ENCODE data around the gene NXN.
A peak's percentile ranks its signal among the peaks of the same experiment; 100 is the strongest.

Gene NXN

GRCh38 chr17:897970-898619 lies 81.5 kb downstream of the NXN start:
- no peaks in the 10 kb centered on the region for H3K27me3 ChIP-seq (ENCODE audit: control insufficient read depth, insufficient read depth, low read length)
- no peak overlapping the region for H3K9ac ChIP-seq (ENCODE audit: low read length)
- H3K4me3 ChIP-seq (ENCODE audit: low read length): no peak overlapping the region
- no peaks in the 10 kb centered on the region for H3K36me3 ChIP-seq (ENCODE audit: control insufficient read depth, insufficient read depth, low read length)
- peaks cover 22% of the 10 kb centered on the region for H3K4me1 ChIP-seq (ENCODE audit: control insufficient read depth, insufficient read depth, low read length)
- H3K27ac ChIP-seq (ENCODE audit: low read depth, low read length): no peak overlapping the region

DNA sequence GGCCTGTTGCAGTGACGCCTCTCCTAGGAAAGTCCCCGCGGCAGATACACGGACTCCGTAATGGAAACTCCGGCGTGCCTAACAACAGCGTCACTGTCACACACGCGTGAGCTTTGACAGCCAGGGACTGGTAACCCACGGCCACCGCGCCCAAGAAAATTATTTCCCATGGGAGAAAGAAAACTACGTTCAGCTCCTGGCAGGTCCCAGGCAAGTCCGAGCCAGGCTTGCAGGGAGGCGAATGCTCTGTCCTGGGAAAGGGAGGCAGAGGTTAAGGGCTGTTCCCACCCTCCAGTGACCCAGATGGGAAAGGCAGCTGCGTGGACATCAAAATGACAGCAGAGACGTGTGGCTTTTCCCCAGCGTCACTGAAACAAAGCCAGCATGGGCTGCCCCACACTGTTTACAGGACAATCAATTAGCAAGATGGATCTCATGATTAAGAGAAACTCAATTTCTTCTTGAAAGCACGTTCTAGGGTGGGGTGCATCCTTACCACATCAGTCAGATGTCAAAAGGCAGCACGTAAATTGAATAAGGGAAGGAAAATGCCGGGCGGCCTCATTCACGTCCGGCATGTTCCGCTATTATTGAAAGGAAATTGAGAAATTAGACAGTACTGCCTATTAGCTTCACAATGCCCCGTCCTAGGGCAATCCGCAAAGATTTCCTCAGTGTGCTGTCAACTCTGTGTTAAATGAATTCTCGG lies 82.5 kb downstream of the NXN start:
- Histone ChIP-seq H3K4me1 (ENCODE audit: control insufficient read depth, insufficient read depth, low read length) (peaks cover 22% of the 10 kb centered on the region), H3K36me3 (ENCODE audit: control insufficient read depth, insufficient read depth, low read length) (no peaks in the 10 kb centered on the region), H3K27ac (ENCODE audit: low read depth, low read length) (peak overlapping the region; percentile 81), H3K4me3 (ENCODE audit: low read length) (peak overlapping the region; percentile 32), H3K27me3 (ENCODE audit: control insufficient read depth, insufficient read depth, low read length) (no peaks in the 10 kb centered on the region), H3K9ac (ENCODE audit: low read length) (no peak overlapping the region)

DNA sequence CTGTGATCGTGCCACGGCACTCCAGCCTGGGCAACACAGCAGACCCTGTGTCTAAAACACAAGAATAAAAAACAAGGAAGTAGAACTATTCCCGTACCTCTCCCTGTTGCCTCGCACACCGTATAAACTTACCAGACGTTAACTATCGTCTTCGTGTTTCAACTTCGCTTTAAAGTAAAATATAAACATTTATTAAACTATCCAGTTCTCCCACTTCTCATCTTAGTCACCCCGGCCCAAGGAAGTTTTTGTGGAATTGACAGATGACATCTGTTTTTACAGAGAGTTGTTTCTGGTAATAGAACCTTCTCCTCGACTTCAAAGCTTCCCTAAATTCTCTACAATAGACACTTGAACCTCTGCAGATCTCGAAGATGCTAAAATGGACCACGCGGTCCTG lies 83.1 kb downstream of the NXN start:
- H3K4me1 ChIP-seq (ENCODE audit: control insufficient read depth, insufficient read depth, low read length): peaks cover 20% of the 10 kb centered on the region
- peak overlapping the region; percentile 32 for H3K4me3 ChIP-seq (ENCODE audit: low read length)
- no peak overlapping the region for H3K9ac ChIP-seq (ENCODE audit: low read length)
- no peaks in the 10 kb centered on the region for H3K36me3 ChIP-seq (ENCODE audit: control insufficient read depth, insufficient read depth, low read length)
- H3K27me3 ChIP-seq (ENCODE audit: control insufficient read depth, insufficient read depth, low read length): no peaks in the 10 kb centered on the region
- H3K27ac ChIP-seq (ENCODE audit: low read depth, low read length): peak overlapping the region; percentile 81

GRCh38 chr17:892958-893357 lies 86.6 kb downstream of the NXN start:
- H3K27me3 ChIP-seq (ENCODE audit: control insufficient read depth, insufficient read depth, low read length): no peaks in the 10 kb centered on the region
- peaks cover 19% of the 10 kb centered on the region for H3K4me1 ChIP-seq (ENCODE audit: control insufficient read depth, insufficient read depth, low read length)
- no peak overlapping the region for H3K9ac ChIP-seq (ENCODE audit: low read length)
- H3K4me3 ChIP-seq (ENCODE audit: low read length): no peak overlapping the region
- no peak overlapping the region for H3K27ac ChIP-seq (ENCODE audit: low read depth, low read length)
- no peaks in the 10 kb centered on the region for H3K36me3 ChIP-seq (ENCODE audit: control insufficient read depth, insufficient read depth, low read length)

GRCh38 chr17:888998-889441 lies 90.6 kb downstream of the NXN start:
- Histone ChIP-seq H3K36me3 (ENCODE audit: control insufficient read depth, insufficient read depth, low read length) (no peaks in the 10 kb centered on the region), H3K27ac (ENCODE audit: low read depth, low read length) (peak overlapping the region; percentile 51), H3K4me3 (ENCODE audit: low read length) (no peak overlapping the region), H3K27me3 (ENCODE audit: control insufficient read depth, insufficient read depth, low read length) (no peaks in the 10 kb centered on the region), H3K9ac (ENCODE audit: low read length) (no peak overlapping the region), H3K4me1 (ENCODE audit: control insufficient read depth, insufficient read depth, low read length) (peaks cover 23% of the 10 kb centered on the region)

DNA sequence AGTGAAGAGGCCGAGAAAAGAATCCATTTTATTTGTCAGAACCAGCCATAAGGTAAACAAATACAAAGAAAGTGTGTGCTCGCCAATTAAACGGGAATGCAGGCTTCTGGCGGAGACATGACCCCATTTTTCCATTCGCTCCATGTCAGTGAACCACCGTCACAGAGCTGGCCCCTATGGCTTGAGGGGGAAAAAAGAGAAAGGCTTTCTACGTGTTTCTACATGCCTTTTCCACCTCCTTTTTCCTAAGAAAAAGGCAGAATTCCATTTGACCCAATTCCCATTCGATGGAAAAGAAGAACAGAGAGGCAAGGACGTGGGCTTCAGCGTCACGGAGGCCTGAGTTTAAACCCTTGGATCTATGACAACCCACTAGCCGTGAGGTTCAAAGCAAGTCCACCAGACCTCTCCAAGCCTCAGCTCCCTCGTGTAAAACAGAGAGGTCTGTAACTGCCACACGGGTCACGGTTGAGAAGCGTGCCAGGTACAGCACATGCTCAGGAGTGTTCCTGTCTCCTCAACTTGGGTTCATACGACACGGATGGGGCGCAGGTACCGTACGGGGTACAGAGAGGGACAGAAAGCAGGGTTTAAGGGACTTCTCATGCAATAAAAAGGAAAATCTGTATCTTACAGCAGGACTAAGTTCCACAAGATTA lies 91.9 kb downstream of the NXN start:
- Histone ChIP-seq H3K9ac (ENCODE audit: low read length) (no peak overlapping the region), H3K36me3 (ENCODE audit: control insufficient read depth, insufficient read depth, low read length) (no peaks in the 10 kb centered on the region), H3K4me3 (ENCODE audit: low read length) (no peak overlapping the region), H3K27me3 (ENCODE audit: control insufficient read depth, insufficient read depth, low read length) (no peaks in the 10 kb centered on the region), H3K4me1 (ENCODE audit: control insufficient read depth, insufficient read depth, low read length) (peaks cover 32% of the 10 kb centered on the region), H3K27ac (ENCODE audit: low read depth, low read length) (peak overlapping the region; percentile 91)

GRCh38 chr17:885971-886571 lies 93.5 kb downstream of the NXN start:
- Histone ChIP-seq H3K9ac (ENCODE audit: low read length) (no peak overlapping the region), H3K27me3 (ENCODE audit: control insufficient read depth, insufficient read depth, low read length) (no peaks in the 10 kb centered on the region), H3K4me3 (ENCODE audit: low read length) (no peak overlapping the region), H3K27ac (ENCODE audit: low read depth, low read length) (peak overlapping the region; percentile 91), H3K36me3 (ENCODE audit: control insufficient read depth, insufficient read depth, low read length) (no peaks in the 10 kb centered on the region), H3K4me1 (ENCODE audit: control insufficient read depth, insufficient read depth, low read length) (peaks cover 33% of the 10 kb centered on the region)

DNA sequence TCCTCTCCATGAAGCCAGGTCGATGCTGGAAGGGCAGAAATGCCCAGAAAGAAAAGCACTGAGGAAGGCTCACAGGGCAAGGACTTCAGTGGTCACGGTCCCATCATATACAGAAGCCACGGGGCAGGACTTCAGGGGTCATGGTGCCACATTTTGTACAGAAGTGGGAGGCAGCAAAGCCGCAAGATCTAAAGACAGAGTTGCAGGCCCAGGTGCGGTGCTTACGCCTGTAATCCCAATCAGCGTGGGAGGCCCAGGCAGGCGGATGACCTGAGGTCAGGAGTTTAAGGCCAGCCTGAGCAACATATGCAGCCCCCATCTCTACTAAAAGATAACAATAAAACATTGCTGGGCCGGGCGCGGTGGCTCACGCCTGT lies 96.0 kb downstream of the NXN start:
- no peak overlapping the region for H3K4me3 ChIP-seq (ENCODE audit: low read length)
- peak overlapping the region; percentile 82 for H3K27ac ChIP-seq (ENCODE audit: low read depth, low read length)
- no peak overlapping the region for H3K9ac ChIP-seq (ENCODE audit: low read length)
- no peaks in the 10 kb centered on the region for H3K27me3 ChIP-seq (ENCODE audit: control insufficient read depth, insufficient read depth, low read length)
- peaks cover 41% of the 10 kb centered on the region for H3K4me1 ChIP-seq (ENCODE audit: control insufficient read depth, insufficient read depth, low read length)
- H3K36me3 ChIP-seq (ENCODE audit: control insufficient read depth, insufficient read depth, low read length): no peaks in the 10 kb centered on the region

DNA sequence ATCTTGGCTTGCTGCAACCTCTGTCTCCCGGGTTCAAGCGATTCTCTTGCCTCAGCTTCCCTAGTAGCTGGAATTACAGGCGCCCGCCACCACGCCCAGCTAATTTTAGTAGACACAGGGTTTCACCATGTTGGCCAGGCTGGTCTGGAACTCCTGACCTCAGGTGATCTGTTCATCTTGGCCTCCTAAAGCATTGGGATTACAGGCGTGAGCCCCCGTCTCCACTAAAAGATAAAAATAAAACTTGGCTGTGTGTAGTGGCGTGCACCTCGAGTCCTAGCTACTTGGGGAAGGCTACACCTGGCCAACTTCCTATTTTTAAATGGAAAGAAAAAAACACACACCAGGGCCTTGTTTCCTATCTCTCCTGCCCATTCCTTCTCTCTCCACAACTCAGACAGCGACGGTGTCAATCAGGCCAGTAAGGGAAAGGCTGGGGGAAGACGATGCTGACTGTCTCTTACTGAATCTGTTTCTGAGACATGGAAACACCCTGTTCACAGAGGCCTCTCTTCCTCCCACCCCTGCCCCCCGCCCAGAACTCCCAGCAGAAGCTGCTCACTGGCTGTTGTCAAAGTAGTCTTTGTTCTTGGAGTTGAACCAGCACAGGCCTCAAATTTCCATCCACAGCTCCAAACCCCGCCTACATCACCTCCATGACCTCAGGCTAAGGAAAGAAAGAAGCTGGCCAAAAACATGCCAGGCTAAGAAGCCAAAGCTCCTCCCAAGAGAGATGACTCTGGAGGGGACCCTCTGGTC lies 96.6 kb downstream of the NXN start:
- Histone ChIP-seq H3K36me3 (ENCODE audit: control insufficient read depth, insufficient read depth, low read length) (no peaks in the 10 kb centered on the region), H3K4me3 (ENCODE audit: low read length) (peak overlapping the region; percentile 36), H3K27ac (ENCODE audit: low read depth, low read length) (peak overlapping the region; percentile 82), H3K27me3 (ENCODE audit: control insufficient read depth, insufficient read depth, low read length) (no peaks in the 10 kb centered on the region), H3K4me1 (ENCODE audit: control insufficient read depth, insufficient read depth, low read length) (peaks cover 40% of the 10 kb centered on the region), H3K9ac (ENCODE audit: low read length) (no peak overlapping the region)

GRCh38 chr17:881778-882177 lies 97.8 kb downstream of the NXN start:
- Histone ChIP-seq H3K4me1 (ENCODE audit: control insufficient read depth, insufficient read depth, low read length) (peaks cover 29% of the 10 kb centered on the region), H3K36me3 (ENCODE audit: control insufficient read depth, insufficient read depth, low read length) (no peaks in the 10 kb centered on the region), H3K27ac (ENCODE audit: low read depth, low read length) (peak overlapping the region; percentile 16), H3K9ac (ENCODE audit: low read length) (no peak overlapping the region), H3K4me3 (ENCODE audit: low read length) (no peak overlapping the region), H3K27me3 (ENCODE audit: control insufficient read depth, insufficient read depth, low read length) (no peaks in the 10 kb centered on the region)

DNA sequence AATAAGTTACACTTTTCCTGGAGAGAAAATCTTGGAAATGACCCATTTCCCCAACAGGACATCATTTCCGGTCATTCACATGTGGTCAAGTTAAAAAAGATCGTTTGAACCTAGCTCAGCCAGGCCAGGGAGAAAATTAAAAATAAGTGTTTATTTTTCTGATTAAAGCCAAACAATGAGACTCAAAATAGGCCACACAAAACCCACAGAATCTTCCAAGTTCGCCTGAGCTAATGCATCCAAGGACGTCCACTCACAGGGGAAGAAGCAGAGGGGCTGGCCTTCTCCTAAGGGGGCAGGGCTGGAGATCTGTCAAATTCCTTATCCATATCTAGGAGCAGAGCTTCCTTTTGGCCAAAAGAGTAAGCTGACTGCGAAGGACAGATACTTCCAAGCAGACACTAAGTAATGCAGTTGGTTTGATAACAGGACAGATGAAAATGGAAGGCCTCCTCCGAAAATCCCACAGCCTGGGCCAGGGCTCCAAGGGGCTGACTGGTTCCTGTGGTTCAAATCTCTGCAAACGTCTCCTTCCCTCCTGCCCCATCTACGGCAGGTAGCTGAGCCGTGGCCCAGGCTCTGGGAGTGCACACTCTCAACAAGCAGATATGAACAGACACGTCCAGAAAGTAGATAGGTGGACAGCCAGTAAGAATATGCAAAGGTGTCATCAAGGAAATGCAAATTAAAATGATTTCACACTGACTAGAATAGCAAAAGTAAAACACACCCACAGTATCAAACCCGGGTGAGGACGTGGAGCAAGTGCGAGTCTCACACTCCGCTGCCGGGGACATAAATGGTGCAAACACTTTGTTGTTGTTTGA lies 98.9 kb downstream of the NXN start:
- Histone ChIP-seq H3K4me3 (ENCODE audit: low read length) (no peak overlapping the region), H3K27ac (ENCODE audit: low read depth, low read length) (peak overlapping the region; percentile 16), H3K27me3 (ENCODE audit: control insufficient read depth, insufficient read depth, low read length) (no peaks in the 10 kb centered on the region), H3K4me1 (ENCODE audit: control insufficient read depth, insufficient read depth, low read length) (peaks cover 25% of the 10 kb centered on the region), H3K9ac (ENCODE audit: low read length) (no peak overlapping the region), H3K36me3 (ENCODE audit: control insufficient read depth, insufficient read depth, low read length) (no peaks in the 10 kb centered on the region)
